K562 (cell line): ENCODE measurements around the gene KRTAP4-16.

Experiments
- EZH2 ChIP-seq: IDR thresholded peaks from 2 replicates; pipeline ENCODE4 v1.6.1; 2012; ENCODE audit warnings: low read depth, mild to moderate bottlenecking, inconsistent platforms, low read length, borderline replicate concordance
- FOXJ3 ChIP-seq: sonication (generic); formaldehyde crosslinking; IDR thresholded peaks from 2 replicates; pipeline ENCODE4 v1.4.0; 2020; ENCODE audit warnings: mild to moderate bottlenecking, missing genetic modification reagents
- JUN ChIP-seq, 2 experiments: sonication (generic) in 1 of 2; formaldehyde crosslinking in 1 of 2; IDR thresholded peaks; 2 replicates each; pipeline versions ENCODE4 v1.6.1 to v1.8.0; 2012 to 2022; ENCODE audit warnings: borderline replicate concordance in 2 of 2, mild to moderate bottlenecking in 2 of 2, improper control_type of control experiment in 1 of 2, low read depth in 1 of 2, low read length in 1 of 2, missing genetic modification reagents in 1 of 2
- MAFK ChIP-seq: IDR thresholded peaks from 2 replicates; pipeline ENCODE4 v1.6.1; 2011; ENCODE audit warnings: low read length, improper control_type of control experiment
- MTA2 ChIP-seq: fragments of 450-650 bp; IDR thresholded peaks from 2 replicates; pipeline ENCODE4 v1.6.1; 2016; ENCODE audit warnings: low read depth
- PHB2 ChIP-seq: fragments of 450-650 bp; IDR thresholded peaks from 2 replicates; pipeline ENCODE4 v1.6.1; 2017; ENCODE audit warnings: low read depth
- POLR2AphosphoS5 ChIP-seq: IDR thresholded peaks from 2 replicates; pipeline ENCODE4 v1.6.1; 2011; ENCODE audit warnings: mild to moderate bottlenecking, low read depth, low read length, moderate library complexity; ENCODE audit not compliant: control insufficient read depth, insufficient read depth
- SREBF2 ChIP-seq: sonication (generic); formaldehyde crosslinking; IDR thresholded peaks from 2 replicates; pipeline ENCODE4 v1.4.0; 2020; ENCODE audit warnings: mild to moderate bottlenecking, missing genetic modification reagents
- SRSF7 ChIP-seq: fragments of 200-400 bp; formaldehyde crosslinking; optimal IDR thresholded peaks from 2 replicates; pipeline ENCODE3; 2017; ENCODE audit warnings: mild to moderate bottlenecking, low read depth, low read length
- TF ChIP-seq, protein P1 (sequence below), 3 experiments: IDR thresholded peaks in 2 of 3; conservative IDR thresholded peaks in 1 of 3; 2 replicates each; pipeline ENCODE4 v1.5.1; 2011 to 2012; ENCODE audit warnings: low read length in 3 of 3, mild to moderate bottlenecking in 3 of 3, control low read depth in 2 of 3, improper control_type of control experiment in 1 of 3, inconsistent platforms in 1 of 3, low read depth in 1 of 3, mixed read lengths in 1 of 3, moderate library complexity in 1 of 3; ENCODE audit not compliant: insufficient read depth in 2 of 3
- TF ChIP-seq, protein P2 (sequence below): fragments of 250-450 bp; sonication (Bioruptor Pico); IDR thresholded peaks from 2 replicates; pipeline ENCODE4 v1.5.0; 2021
- TF ChIP-seq, protein P3 (sequence below), 2 experiments: fragments of 450-650 bp in 1 of 2; sonication (generic) in 1 of 2; formaldehyde crosslinking; conservative IDR thresholded peaks; 2 replicates each; pipeline versions ENCODE4 v1.4.0 to v1.8.1; 2020 to 2022; ENCODE audit warnings: mild to moderate bottlenecking in 1 of 2, missing genetic modification reagents in 1 of 2

DNA sequence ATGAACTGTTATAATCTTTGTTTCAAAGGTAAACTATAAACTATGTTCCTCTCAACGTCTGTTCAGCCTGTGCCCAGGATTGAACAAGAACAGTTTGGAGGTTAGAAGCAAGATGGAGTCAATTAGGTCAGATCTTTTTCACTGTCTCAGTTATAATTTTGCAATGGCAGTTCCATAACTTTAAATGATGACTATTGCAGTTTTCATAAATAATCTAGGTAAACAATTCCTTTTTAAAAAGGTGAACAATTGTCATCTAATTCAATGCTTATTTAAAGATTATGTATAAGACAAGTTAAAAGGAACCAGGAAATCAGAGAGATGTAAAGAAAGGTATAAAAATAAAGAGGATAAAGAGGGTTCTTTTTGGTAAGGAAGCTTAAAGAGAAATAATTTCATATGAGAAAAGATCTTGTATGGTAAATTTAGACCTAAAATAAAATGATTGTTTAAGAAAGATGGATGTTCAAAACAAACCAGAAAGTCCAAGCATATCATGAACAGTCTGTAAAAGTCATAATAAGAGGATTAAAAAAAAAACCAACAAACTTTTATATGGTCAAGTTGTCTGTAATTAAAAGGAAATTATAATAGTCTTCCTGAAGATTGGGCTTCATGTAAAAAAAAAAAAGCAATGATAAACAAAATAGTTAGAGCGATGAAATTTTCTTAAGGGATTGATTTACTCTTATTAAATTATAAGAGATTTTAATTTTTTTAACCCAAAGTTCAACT, 9.3 kb upstream of the KRTAP4-16 start:
- TF ChIP-seq, protein P1, sequence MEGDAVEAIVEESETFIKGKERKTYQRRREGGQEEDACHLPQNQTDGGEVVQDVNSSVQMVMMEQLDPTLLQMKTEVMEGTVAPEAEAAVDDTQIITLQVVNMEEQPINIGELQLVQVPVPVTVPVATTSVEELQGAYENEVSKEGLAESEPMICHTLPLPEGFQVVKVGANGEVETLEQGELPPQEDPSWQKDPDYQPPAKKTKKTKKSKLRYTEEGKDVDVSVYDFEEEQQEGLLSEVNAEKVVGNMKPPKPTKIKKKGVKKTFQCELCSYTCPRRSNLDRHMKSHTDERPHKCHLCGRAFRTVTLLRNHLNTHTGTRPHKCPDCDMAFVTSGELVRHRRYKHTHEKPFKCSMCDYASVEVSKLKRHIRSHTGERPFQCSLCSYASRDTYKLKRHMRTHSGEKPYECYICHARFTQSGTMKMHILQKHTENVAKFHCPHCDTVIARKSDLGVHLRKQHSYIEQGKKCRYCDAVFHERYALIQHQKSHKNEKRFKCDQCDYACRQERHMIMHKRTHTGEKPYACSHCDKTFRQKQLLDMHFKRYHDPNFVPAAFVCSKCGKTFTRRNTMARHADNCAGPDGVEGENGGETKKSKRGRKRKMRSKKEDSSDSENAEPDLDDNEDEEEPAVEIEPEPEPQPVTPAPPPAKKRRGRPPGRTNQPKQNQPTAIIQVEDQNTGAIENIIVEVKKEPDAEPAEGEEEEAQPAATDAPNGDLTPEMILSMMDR (IDR thresholded peaks at IDR 0.05 in 2 of 3, conservative IDR thresholded peaks at IDR 0.05 in 1 of 3; ENCODE audit: insufficient read depth in 2 of 3, low read depth in 1 of 3, low read length in 3 of 3) = no peak
- TF ChIP-seq FOXJ3 (CRISPR knock-in tag) (no peak), SRSF7 (no peak), PHB2 (no peak), JUN (IDR thresholded peaks at IDR 0.05; ENCODE audit: borderline replicate concordance, low read depth, low read length) (no peak), JUN (CRISPR knock-in tag; IDR thresholded peaks at IDR 0.05; ENCODE audit: borderline replicate concordance) (no peak), SREBF2 (no peak), MAFK (no peak), POLR2AphosphoS5 (no peak), MTA2 (no peak), EZH2 (no peak)
- TF ChIP-seq, protein P2, sequence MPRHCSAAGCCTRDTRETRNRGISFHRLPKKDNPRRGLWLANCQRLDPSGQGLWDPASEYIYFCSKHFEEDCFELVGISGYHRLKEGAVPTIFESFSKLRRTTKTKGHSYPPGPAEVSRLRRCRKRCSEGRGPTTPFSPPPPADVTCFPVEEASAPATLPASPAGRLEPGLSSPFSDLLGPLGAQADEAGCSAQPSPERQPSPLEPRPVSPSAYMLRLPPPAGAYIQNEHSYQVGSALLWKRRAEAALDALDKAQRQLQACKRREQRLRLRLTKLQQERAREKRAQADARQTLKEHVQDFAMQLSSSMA = no peak
- TF ChIP-seq, protein P3, sequence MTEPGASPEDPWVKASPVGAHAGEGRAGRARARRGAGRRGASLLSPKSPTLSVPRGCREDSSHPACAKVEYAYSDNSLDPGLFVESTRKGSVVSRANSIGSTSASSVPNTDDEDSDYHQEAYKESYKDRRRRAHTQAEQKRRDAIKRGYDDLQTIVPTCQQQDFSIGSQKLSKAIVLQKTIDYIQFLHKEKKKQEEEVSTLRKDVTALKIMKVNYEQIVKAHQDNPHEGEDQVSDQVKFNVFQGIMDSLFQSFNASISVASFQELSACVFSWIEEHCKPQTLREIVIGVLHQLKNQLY (CRISPR knock-in tag; conservative IDR thresholded peaks at IDR 0.05) = no peak
